CD4-positive, alpha-beta T cell treated with Interferon gamma for 1 hour (primary cell): ENCODE data around the gene FBXO11.

Source experiments
- DNase-seq: peaks from one replicate; pipeline ENCODE4 v3.0.0-alpha.2; 2020

The FBXO11 gene

GRCh38 chr2:47782671-47783485, 123.4 kb downstream of the FBXO11 start, which contains the start of gene MSH6:
MSH6 (plus strand) TSS chr2:47783145; CDS start chr2:47783234, 89 bp downstream.
- peak; percentile 89 for DNase-seq

- no peak for DNase-seq
These were observed 124.0 kb downstream of the FBXO11 start for GRCh38 chr2:47782381-47782670.

- DNase-seq: no peak
These were observed 126.9 kb downstream of the FBXO11 start for GRCh38 chr2:47779426-47779790.

GRCh38 chr2:47778698-47779425, 127.4 kb downstream of the FBXO11 start:
- DNase-seq: no peak

GRCh38 chr2:47777277-47777937, 128.9 kb downstream of the FBXO11 start:
- DNase-seq: no peak

- DNase-seq: no peak
These were observed 131.7 kb downstream of the FBXO11 start for GRCh38 chr2:47774567-47774966.

- no peak for DNase-seq
These were observed 134.0 kb downstream of the FBXO11 start for GRCh38 chr2:47772343-47772742.

GRCh38 chr2:47771211-47771610, 135.1 kb downstream of the FBXO11 start:
- no peak for DNase-seq

- no peak for DNase-seq
These were observed 137.0 kb downstream of the FBXO11 start for GRCh38 chr2:47769318-47769717.

- peak; percentile 50 for DNase-seq
These were observed 138.3 kb downstream of the FBXO11 start for GRCh38 chr2:47767880-47768609.

GRCh38 chr2:47767497-47767844, 138.8 kb downstream of the FBXO11 start:
- no peak for DNase-seq

- DNase-seq: no peak
These were observed 154.4 kb downstream of the FBXO11 start for GRCh38 chr2:47751856-47752414.

GRCh38 chr2:47747878-47748277, 158.4 kb downstream of the FBXO11 start:
- no peak for DNase-seq

- DNase-seq: no peak
These were observed 162.2 kb downstream of the FBXO11 start for GRCh38 chr2:47744074-47744473.

- DNase-seq: no peak
These were observed 164.7 kb downstream of the FBXO11 start for GRCh38 chr2:47741637-47742036.

- DNase-seq: no peak
These were observed 165.2 kb downstream of the FBXO11 start for GRCh38 chr2:47741101-47741500.
